Hindlimb muscle (tissue), 1 donor: ENCODE measurements around the gene TFEB. TPM values are rescaled to one million over a fixed set of nuclear protein-coding genes. Genes with fewer than 3 reads are reported as not detected.

Experiments
- DNase-seq: peaks from one replicate; pipeline ENCODE4 v3.0.0-alpha.2; 2013
- polyA plus RNA-seq: library from polyadenylated mRNA; unstranded; fragments of 120-200 nt; gene quantifications from one replicate; pipeline ENCODE4 v1.2.1, GENCODE V29; 2013; ENCODE audit not compliant: insufficient read length

TFEB gene
- polyA plus RNA-seq, 1 donor = 10.1 TPM

DNA sequence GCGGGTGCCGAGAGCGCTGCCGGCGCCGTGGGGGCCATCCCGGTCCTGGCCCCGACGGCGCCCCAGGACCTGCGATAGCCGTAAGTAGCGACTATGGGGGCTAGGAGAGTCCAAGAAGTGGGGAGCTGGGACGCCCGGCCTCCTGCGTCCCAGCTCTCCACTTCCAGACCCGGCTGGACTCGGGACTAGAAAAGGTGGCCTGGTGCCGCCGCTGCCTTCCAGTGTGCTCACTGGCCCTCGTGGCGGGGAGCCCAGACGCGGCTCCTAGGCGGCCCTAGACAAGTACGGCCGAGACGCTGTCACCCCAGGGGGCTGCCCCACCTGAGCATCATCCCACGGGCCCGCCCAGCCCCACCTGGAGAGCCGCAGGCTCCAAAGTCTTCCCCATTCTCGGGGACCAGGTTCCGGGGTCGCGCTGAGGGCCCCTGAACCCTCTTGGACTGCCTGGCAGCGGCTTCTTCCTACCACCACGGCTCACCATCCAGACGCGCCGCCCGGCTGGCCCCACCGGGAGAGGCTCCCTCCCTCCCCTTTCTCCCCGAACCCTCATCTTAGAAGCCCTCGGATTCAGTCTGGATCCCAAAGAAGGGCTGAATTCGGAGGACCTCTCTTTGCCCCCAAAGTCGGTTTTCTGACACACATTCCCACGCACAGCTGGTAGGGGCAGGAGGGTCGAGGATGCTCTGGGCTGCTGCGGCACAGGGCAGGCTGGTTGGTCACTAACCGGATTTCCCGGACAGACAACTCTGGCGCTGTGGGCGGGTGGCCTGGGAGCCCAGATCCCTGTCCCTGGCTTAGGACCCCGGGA is 98.0 kb downstream of the TFEB start:
- no peak for DNase-seq

DNA sequence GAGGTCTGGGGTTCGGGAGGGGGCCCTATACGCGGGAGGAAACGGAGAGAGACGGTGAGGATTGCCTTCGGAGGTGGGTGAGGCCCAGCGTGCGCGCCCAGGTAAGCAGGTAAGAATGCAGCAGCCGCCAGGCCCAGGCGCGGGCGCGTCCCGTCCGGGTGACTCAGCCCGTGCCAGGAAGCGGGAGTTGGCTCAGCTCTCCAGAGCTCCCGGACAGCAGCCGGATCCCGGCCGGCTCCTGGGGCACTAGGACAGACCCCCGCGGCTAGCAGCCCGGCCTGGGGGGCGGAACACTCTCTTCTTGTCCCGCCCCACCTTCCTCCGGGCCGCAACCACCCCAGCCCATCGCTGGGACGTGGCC is 98.6 kb downstream of the TFEB start:
- no peak for DNase-seq

DNA sequence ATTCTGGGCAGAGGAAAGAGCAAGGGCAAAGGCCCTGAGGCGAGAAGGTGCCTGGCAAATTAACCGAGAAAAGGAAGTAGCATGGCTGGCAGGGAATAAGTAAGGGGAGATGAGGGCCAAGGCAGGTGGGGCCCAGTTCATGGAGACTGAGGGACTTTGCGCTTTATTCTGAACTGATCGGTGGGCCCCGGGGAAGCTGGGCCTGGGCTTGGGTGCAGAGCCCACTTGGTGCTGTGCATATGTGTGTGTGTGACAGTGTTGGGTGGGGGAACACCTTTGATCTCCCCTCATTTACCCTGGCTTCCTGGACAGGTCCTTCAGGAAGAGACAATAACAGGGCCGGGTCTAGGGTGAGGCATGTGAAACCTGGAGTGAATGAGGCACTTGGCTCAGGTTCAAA is 100.0 kb downstream of the TFEB start:
- no peak for DNase-seq

DNA sequence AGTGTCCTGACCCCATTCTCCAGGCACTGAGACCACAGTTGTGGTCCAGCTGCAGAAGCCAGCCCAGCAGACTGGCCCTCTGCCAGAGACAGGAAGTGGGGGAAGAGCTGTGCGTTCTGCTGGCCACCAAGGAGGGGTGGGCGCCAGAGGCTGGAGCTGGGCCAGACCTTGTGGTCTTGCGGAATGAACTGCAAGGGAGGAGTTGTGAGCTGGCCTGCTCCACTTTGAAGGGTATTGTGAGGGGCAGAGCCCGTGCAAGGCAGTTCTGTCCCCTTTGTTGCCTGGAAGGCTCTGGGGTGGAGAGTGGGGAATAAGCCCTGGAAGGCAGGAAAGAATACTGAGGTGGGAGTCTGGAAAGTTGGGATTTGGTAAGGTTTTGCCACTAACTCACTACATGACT is 100.8 kb downstream of the TFEB start:
- no peak for DNase-seq

Other genes starting within 250 kb of the TFEB start
- gene FOXP4, start 189.2 kb downstream of the TFEB start, polyA plus RNA-seq = 20.8 TPM
- gene MDFI, start 97.1 kb downstream of the TFEB start, polyA plus RNA-seq = 57.0 TPM
- not detected for gene PGC, start 11.8 kb upstream of the TFEB start, polyA plus RNA-seq
- 9.1 TPM for gene FRS3, start 44.3 kb upstream of the TFEB start, polyA plus RNA-seq
- gene PRICKLE4, start 45.2 kb upstream of the TFEB start, polyA plus RNA-seq = 2.0 TPM
- 128 TPM for gene TOMM6, start 52.1 kb upstream of the TFEB start, polyA plus RNA-seq
- gene USP49, start 159.8 kb upstream of the TFEB start, polyA plus RNA-seq = 6.9 TPM
- gene MED20, start 185.5 kb upstream of the TFEB start, polyA plus RNA-seq = 19.7 TPM
- gene BYSL, start 185.9 kb upstream of the TFEB start, polyA plus RNA-seq = 36.7 TPM
- gene CCND3, start 206.2 kb upstream of the TFEB start, polyA plus RNA-seq = 91.3 TPM